Osteoblast (primary cell): Measurements from ENCODE around the gene MPI. TPM values are rescaled to one million over a fixed set of nuclear protein-coding genes. Genes with fewer than 3 reads are reported as not detected.

ENCODE experiments used
- DNase-seq: peaks from one replicate; pipeline ENCODE4 v3.0.0; 2011; ENCODE audit warnings: low spot score, mixed read lengths; ENCODE audit not compliant: insufficient read length; ENCODE audit errors: missing footprints
- H2AFZ ChIP-seq: 2 replicates; pipeline ENCODE4 v1.6.0; 2011; ENCODE audit warnings: mild to moderate bottlenecking, low read length
- H3K27ac ChIP-seq: 2 replicates; pipeline ENCODE4 v1.5.1; 2011; ENCODE audit warnings: mild to moderate bottlenecking, low read depth, low read length, moderate library complexity
- H3K27me3 ChIP-seq: 2 replicates; pipeline ENCODE4 v1.6.0; 2012; ENCODE audit warnings: mild to moderate bottlenecking, control low read depth, inconsistent platforms, low read length, moderate library complexity; ENCODE audit not compliant: insufficient read depth
- H3K36me3 ChIP-seq: 2 replicates; pipeline ENCODE4 v1.5.1; 2011; ENCODE audit warnings: mild to moderate bottlenecking, low read length, control low read depth, moderate library complexity; ENCODE audit not compliant: insufficient read depth
- H3K4me1 ChIP-seq: 2 replicates; pipeline ENCODE4 v1.5.1; 2011; ENCODE audit warnings: mild to moderate bottlenecking, low read length, control low read depth, moderate library complexity; ENCODE audit not compliant: insufficient read depth
- H3K4me2 ChIP-seq: 2 replicates; pipeline ENCODE4 v1.6.0; 2011; ENCODE audit warnings: mild to moderate bottlenecking, low read length; ENCODE audit not compliant: insufficient read depth
- H3K4me3 ChIP-seq: fragments of 200-600 bp; sonication (generic); 3 replicates; pipeline ENCODE4 v1.5.1; 2012; ENCODE audit warnings: mild to moderate bottlenecking, low read length, inconsistent platforms; ENCODE audit not compliant: insufficient read depth
- H3K79me2 ChIP-seq: 2 replicates; pipeline ENCODE4 v1.6.0; 2012; ENCODE audit warnings: mild to moderate bottlenecking, low read length, control low read depth, inconsistent platforms; ENCODE audit not compliant: insufficient read depth
- H3K9me3 ChIP-seq: 2 replicates; pipeline ENCODE4 v1.5.1; 2011; ENCODE audit warnings: low read depth, low read length, control low read depth
- H4K20me1 ChIP-seq: 2 replicates; pipeline ENCODE4 v1.6.0; 2012; ENCODE audit warnings: mild to moderate bottlenecking, low read length, control low read depth; ENCODE audit not compliant: insufficient read depth
- total RNA-seq: library from RNA; depleted of rRNA; stranded (reverse); fragments of >200 nt; gene quantifications from 2 replicates; pipeline ENCODE4 v1.2.3, GENCODE V29; 2012
- TF ChIP-seq, protein P1 (sequence below): IDR thresholded peaks from 2 replicates; pipeline ENCODE4 v1.5.1; 2011; ENCODE audit warnings: mild to moderate bottlenecking, low read depth, low read length, moderate library complexity; ENCODE audit errors: extremely low read depth

MPI gene
- total RNA-seq, 1 donor, result 54.3 TPM

DNA sequence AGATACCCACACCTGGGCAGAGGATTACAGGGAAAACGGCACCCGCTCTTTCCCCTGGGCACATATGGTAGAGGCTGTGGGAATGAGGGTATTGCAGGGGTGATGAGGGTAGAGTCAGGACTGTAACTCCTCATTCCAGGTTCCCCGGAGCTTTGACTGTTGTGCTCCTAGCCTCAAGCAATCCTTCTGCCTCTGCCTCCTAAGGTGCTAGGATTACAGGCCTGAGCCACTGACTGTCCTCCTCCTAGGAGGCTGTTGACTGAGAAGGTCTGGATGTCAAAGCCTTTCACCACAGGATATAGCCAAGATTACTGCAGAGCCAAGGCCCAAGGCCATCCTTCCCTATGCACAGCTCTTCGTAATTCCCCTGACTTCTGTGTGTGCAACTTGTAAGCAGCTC, 1.1 kb upstream of the MPI start:
- Histone ChIP-seq H3K4me2 (no peak overlapping the region), H2AFZ (peak overlapping the region; percentile 99), H3K27ac (no peak overlapping the region), H3K27me3 (no peaks in the 10 kb centered on the region), H4K20me1 (no peaks in the 10 kb centered on the region), H3K4me1 (peaks cover 23% of the 10 kb centered on the region), H3K79me2 (peaks cover 13% of the 10 kb centered on the region), H3K9me3 (no peaks in the 10 kb centered on the region), H3K4me3 (no peak overlapping the region), H3K36me3 (peaks cover 13% of the 10 kb centered on the region)
- TF ChIP-seq, protein P1, sequence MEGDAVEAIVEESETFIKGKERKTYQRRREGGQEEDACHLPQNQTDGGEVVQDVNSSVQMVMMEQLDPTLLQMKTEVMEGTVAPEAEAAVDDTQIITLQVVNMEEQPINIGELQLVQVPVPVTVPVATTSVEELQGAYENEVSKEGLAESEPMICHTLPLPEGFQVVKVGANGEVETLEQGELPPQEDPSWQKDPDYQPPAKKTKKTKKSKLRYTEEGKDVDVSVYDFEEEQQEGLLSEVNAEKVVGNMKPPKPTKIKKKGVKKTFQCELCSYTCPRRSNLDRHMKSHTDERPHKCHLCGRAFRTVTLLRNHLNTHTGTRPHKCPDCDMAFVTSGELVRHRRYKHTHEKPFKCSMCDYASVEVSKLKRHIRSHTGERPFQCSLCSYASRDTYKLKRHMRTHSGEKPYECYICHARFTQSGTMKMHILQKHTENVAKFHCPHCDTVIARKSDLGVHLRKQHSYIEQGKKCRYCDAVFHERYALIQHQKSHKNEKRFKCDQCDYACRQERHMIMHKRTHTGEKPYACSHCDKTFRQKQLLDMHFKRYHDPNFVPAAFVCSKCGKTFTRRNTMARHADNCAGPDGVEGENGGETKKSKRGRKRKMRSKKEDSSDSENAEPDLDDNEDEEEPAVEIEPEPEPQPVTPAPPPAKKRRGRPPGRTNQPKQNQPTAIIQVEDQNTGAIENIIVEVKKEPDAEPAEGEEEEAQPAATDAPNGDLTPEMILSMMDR, result no peak
- DNase-seq, result no peak

DNA sequence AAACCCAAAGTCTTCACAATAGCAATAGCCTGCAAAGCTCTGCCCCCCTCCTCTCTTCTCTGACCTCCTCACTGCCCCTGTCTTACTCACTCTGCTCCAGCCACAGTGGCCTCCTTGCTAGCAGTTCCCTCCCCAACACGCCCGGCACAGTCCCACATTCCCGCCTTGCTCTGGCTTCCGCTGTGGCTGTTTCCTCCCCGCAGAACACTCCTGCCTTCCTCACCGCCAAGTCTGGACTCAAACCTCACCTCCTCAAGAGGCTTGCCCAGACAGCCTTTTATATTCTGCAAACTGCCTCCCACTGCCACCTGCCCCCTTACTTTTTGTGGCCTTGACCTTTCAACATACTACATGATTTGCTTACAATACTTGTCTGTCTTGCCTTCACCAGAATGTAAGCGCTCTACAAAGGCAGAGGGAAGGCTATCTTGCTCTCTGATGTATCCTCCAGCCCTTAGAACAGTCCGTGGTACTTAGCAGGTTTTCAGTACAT, 406 bp upstream of the MPI start:
- H4K20me1 ChIP-seq, result no peaks in the 10 kb centered on the region
- H3K27me3 ChIP-seq, result no peaks in the 10 kb centered on the region
- H3K4me1 ChIP-seq, result peaks cover 23% of the 10 kb centered on the region
- H3K4me3 ChIP-seq, result peak overlapping the region; percentile 100
- TF ChIP-seq, protein P1, result no peak
- H3K79me2 ChIP-seq, result peaks cover 13% of the 10 kb centered on the region
- H3K36me3 ChIP-seq, result peaks cover 14% of the 10 kb centered on the region
- H3K4me2 ChIP-seq, result peak overlapping the region; percentile 98
- H3K9me3 ChIP-seq, result no peaks in the 10 kb centered on the region
- H2AFZ ChIP-seq, result peak overlapping the region; percentile 99
- peak overlapping the region; percentile 79 for H3K27ac ChIP-seq
- DNase-seq, result peak; percentile 91

DNA sequence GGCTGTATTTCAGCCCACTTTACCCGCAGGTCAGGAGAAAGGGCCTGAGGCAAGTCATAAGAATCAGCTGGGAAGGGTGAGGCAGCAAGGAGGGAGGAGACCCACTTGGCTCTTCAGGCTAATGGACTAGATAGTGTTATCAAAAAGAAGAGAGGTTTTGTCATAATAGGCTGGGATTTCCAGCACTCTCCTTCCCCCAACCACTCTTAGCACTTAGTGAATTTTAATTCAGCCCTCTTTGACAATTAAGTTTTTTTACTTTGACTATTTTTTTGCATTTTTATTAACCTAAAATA, 771 bp downstream of the MPI start:
- Histone ChIP-seq H3K27ac (peak overlapping the region; percentile 79), H3K27me3 (no peaks in the 10 kb centered on the region)
- TF ChIP-seq, protein P1, result no peak

DNA sequence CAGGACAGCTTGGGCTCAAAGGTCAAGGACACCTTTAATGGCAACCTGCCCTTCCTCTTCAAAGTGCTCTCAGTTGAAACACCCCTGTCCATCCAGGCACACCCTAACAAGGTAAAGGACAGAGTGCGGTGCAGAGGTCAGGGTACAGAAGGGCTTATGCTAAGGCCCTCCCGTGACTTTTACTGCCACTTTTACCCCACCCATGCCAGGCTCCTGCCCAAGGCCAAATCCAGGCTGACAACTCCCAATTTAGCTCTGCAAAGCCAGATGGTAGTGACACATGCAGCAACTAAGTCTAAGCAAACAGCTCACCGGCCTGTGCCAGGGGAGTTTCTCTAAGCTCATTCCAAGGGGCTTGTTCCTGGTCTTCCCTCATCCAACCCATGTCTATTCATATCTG, 1.6 kb downstream of the MPI start:
- H4K20me1 ChIP-seq, result no peaks in the 10 kb centered on the region
- no peaks in the 10 kb centered on the region for H3K27me3 ChIP-seq
- peaks cover 16% of the 10 kb centered on the region for H3K4me1 ChIP-seq
- H3K4me3 ChIP-seq, result no peak overlapping the region
- H3K4me2 ChIP-seq, result no peak overlapping the region
- H3K36me3 ChIP-seq, result peaks cover 14% of the 10 kb centered on the region
- H2AFZ ChIP-seq, result no peak overlapping the region
- no peak for DNase-seq
- TF ChIP-seq, protein P1, result no peak
- H3K79me2 ChIP-seq, result peaks cover 13% of the 10 kb centered on the region
- no peak overlapping the region for H3K27ac ChIP-seq
- H3K9me3 ChIP-seq, result no peaks in the 10 kb centered on the region

More for the DNA sequence above, 771 bp downstream of the MPI start:
- DNase-seq, result no peak
- peaks cover 13% of the 10 kb centered on the region for H3K79me2 ChIP-seq
- peak overlapping the region; percentile 99 for H2AFZ ChIP-seq
- peak overlapping the region; percentile 100 for H3K4me3 ChIP-seq
- peaks cover 14% of the 10 kb centered on the region for H3K36me3 ChIP-seq
- H3K9me3 ChIP-seq, result no peaks in the 10 kb centered on the region
- H3K4me1 ChIP-seq, result peaks cover 16% of the 10 kb centered on the region
- no peaks in the 10 kb centered on the region for H4K20me1 ChIP-seq
- H3K4me2 ChIP-seq, result peak overlapping the region; percentile 98
